NCI-H510A (cell line): ENCODE measurements around the gene FAM111A.

Experiments
- DNase-seq: peaks from one replicate; lab custom pipeline; 2025; lab: John Stamatoyannopoulos, UW

Gene FAM111A

DNA sequence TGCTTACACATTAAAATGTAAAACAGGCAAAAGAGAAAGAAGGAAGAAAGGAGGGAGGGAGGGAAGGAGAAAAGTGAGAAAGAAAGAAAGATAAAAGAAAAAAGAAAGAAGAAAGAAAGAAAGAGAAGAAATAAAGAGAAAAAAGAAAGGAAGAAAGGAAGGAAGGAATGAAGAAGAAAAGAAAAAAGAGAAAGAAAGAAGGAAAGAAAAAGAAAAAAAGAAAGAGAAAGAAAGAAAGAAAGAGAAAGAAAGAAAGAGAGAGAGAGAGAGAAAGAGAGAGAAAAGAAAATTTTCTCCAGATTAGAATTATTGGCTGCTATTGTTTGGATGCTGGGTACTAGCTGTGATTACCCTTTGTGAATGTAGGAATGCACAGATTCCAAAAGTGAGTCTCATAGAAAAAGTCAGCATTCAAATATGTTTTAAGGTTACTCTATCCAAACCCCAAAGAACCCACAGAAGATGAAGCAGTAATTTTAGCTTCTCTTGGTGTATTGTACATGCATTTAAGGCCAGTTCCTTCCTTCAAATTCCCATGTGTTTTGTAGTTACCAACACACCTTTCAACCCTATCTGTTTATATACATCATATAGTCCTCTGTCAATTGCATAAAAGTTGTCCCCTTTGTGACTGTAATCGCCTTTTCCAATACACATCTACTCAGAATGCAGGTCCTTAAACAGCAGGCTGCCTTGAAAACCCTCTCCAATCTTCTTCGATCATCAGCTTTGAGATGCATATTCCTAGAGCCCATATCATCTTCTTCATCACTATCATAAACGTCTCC is 789 bp upstream of the FAM111A start:
- no peak for DNase-seq

- DNase-seq, result no peak
Measured at GRCh38 chr11:59144096-59144495, 1.4 kb downstream of the FAM111A start.

DNA sequence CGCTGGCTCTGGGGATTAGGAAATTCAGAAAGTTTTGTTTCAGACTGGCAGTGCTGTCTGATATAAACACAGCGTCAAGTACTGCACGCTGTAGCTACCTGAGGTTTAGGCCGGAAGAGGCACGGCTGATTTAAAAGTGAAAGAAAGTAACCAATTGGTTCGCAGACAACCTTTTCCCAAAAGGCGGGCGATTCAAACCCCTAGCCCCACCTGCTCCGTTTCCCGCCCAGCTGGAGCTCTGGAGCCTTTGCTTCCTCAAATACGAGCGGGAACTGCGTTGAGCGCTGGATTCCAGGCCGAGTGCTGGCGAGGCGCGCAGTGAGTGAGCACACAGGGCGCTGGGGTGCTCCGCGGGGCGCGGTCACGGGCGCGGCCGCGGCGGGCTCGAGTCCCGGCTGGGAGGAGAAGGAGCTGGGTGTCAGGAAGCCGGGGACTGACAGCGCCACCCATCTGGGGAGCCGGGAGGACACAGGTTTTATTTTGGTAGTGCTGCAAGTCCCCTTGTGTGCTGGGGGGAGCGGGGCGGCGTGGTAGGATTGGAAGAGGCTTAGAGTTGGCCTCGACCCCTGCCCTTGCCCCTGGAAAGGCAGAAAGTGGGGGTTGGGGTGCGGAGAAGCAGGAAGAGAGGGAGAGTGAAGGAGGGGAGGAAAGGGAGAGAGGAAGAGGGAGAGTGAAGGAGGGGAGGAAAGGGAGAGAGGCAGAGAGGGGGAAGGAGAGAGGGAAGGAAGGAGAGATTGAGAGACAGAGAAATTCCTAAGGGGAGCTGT is 2.1 kb downstream of the FAM111A start:
- peak; percentile 80 for DNase-seq

DNA sequence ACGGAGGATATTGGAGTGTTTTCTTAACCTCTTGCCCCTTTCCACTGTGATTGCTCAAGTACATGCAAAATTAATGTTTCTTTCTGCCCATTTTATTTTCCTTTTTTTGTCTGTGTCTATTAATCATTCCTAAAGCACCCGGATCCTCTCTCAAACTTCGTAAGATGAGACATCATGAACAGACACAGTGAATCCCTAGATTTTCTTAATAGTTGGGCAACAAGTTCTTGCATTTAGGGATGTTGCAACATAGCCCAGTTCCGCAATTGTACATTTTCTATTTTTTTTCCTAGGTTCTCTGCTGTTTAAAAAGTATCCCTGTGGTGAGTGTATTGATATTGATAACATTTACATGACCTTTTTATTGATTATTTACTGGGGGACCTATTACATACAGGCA is 2.9 kb downstream of the FAM111A start:
- DNase-seq, result no peak

DNA sequence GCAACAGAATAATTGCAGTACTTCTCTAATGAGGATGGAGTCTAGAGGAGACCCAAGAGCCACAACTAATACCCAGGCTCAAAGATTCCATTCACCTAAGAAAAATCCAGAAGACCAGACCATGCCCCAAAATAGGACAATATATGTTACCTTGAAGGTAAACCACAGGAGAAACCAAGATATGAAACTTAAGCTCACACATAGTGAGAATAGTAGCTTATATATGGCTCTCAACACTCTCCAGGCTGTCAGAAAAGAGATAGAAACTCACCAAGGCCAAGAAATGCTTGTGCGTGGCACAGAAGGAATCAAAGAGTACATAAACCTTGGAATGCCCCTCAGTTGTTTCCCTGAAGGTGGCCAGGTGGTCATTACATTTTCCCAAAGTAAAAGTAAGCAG is 9.1 kb downstream of the FAM111A start:
- DNase-seq, result no peak

GRCh38 chr11:59152312-59152951 is 9.8 kb downstream of the FAM111A start:
- DNase-seq, result no peak

GRCh38 chr11:59154610-59155009 is 12.0 kb downstream of the FAM111A start:
- no peak for DNase-seq

GRCh38 chr11:59157433-59157832 is 14.8 kb downstream of the FAM111A start:
- DNase-seq, result no peak

DNA sequence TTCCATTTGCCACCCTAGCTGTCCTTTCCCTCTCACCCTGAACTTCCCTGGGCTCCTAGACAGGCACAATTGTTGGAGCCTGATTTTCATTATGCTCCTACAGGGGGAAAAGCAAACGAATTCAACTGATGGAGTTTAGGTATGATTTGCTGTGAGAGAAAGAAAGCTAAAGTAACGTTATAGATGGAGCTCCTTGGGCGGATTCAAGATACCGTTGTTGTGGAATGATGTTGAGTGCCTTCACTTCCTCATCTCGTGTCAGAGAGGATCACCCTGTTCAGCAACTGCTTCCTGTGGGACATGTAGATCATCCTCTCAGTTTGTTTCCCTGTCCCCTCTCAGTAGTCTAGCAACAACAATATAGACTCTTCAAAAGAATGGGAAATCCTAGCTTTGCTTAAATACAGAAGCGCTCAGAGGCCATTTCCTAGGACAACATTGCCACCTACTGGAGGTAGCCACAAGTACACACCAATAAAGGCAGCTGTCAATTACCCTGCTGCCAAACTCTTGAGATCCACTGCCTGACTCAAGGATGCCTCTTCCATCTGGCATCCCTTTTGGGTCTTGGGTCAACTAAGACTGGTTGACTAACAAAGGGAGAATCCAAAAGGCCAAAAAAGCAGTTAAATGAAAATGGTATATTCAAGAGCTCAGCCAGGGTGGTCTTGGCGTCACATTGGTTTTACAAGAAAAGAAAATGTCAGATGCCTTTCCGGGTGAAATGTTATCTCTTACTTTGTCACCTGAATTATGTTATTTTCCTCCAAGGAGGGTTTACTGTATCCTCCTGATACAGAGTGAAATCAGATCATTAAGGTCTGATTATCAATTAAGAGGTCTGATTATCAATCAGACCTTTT is 15.8 kb downstream of the FAM111A start:
- no peak for DNase-seq

DNA sequence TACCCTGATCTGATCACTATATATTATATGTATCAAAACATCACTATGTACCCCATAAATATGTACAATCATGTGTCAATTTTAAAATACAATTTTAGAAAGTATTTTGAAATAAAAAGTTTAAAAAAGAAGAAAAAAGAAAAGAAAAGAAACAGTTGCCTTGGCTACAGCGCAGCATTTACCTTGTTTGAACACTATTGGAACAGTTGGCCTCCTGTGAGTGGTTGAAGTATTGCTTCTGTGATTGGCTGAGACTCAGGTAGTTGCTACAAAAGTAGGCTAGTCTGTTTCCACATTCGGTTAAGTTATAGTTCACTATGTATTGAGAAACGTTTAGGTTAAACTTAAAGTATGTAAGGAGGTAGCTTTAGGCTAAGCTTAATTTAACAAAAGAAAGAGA is 21.4 kb downstream of the FAM111A start:
- DNase-seq, result no peak

DNA sequence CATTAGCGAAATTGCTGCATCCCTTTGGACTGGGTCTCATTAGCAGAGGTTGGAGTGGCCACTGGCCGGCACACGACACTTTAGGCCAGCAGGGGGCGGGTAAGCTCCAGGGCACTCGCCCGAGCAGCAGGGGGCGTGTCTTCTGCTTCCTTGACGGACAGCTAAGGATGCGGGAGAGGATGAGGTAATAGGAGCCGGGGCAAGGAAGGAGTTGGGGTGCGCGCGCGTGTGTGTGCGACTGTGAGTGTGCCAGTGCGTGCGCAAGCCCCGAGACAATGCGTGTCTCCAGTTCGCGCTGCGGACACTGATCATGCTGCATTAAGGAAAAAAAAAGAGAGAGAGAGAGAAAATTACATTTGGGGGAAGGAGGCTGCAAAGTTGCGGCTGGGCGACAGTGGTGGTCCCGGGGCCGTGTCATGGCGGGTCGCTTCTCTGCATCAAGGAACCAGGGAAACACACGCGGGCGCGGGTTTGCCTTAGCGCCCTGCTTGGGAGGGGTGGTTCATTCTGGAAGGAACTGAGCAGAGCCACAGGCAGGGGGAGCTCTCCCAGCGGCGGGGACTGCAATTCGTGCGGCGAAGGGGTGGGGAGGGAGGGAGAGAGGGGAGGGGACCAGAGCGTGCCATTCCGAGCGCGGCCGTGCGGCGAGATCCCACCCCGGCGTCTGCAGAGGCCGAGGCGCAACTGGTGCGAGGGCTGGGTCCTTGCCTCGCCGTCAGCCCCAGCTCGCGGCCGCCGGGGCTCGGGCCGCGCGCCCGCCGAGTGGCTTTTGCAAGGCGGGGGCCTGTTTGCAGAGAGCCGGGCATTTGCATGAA is 29.1 kb downstream of the FAM111A start, which contains the start of gene DTX4:
DTX4 (plus strand) TSS at position 625 of the 815 bp plus-strand sequence. CDS start 464 bp downstream, outside the sequence.
- DNase-seq, result peak; percentile 84

GRCh38 chr11:59172345-59173079 is 29.9 kb downstream of the FAM111A start:
- no peak for DNase-seq

GRCh38 chr11:59173080-59173963 is 30.7 kb downstream of the FAM111A start:
- no peak for DNase-seq

GRCh38 chr11:59173964-59174663 is 31.5 kb downstream of the FAM111A start:
- DNase-seq, result no peak

- DNase-seq, result no peak
Measured at GRCh38 chr11:59174664-59175033, 32.0 kb downstream of the FAM111A start.

DNA sequence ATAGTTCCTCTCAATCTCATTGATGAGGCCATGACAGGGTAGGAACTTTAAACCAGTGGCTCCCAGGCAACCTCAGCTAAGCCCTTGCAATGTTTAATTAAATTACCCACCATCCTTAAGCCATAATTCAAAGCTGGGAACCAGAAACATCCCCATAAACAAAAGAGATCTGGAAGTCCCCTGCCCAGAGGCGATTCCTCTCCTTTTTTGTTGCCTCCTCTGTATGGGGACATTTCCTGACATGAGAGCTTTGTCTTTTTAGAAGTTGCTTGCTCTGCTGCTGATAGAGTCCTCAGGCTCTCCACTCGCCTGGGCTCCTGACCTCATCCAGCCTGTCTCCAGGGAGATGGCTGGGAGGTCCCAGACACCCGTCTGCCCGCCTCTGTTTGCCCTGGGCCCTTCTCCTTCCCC is 32.4 kb downstream of the FAM111A start:
- DNase-seq, result no peak

- DNase-seq, result no peak
Measured at GRCh38 chr11:59176330-59176729, 33.7 kb downstream of the FAM111A start.

- no peak for DNase-seq
Measured at GRCh38 chr11:59178402-59178801, 35.7 kb downstream of the FAM111A start.

DNA sequence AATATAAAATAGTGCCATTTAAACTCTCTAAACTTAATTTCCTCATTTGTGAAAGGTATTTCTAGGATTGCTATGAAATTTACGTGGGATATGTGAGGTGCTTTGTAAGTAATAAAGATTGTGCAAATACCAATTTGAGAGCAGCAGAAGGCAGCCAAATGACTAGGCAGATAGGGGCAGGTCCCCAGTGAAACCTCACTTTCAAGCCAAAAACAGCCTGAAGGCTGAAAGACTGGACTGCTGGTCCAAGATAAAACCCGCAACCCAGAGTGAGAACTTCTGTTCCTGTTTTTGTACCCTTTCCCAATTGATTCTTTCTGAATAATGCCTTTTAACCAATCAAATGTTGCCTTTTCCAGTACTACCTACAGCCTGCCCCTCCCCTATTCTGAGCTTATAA is 36.5 kb downstream of the FAM111A start:
- DNase-seq, result no peak
